ENCODE data around the gene MED10. TPM values are rescaled to one million over a fixed set of nuclear protein-coding genes. Genes with fewer than 3 reads are reported as not detected.

Gene MED10
- total and polyA plus RNA-seq, 4 donors: 29.0 to 54.1 (median 39.1) TPM

- Histone ChIP-seq H3K4me3 (ENCODE audit: low read length in 2 of 2) (no peak overlapping the region), H3K27me3 (ENCODE audit: control insufficient read depth in 1 of 2, insufficient read depth in 2 of 2, low read length in 1 of 2) (no peaks in the 10 kb centered on the region), H3K27ac (ENCODE audit: low read depth in 1 of 2, low read length in 2 of 2) (no peak overlapping the region), H3K9me3 (ENCODE audit: control insufficient read depth, low read length) (no peaks in the 10 kb centered on the region), H3K36me3 (ENCODE audit: control insufficient read depth in 1 of 2, insufficient read depth in 2 of 2, low read length in 1 of 2) (no peaks in the 10 kb centered on the region), H3K4me1 (ENCODE audit: control insufficient read depth in 1 of 2, insufficient read depth in 2 of 2, low read length in 2 of 2) (peaks cover 0 to 3% of the 10 kb centered on the region in 2 donors)
- intact Hi-C loops (cut with DNase I): no loop called here
- DNase-seq (no peak), ATAC-seq (ENCODE audit: low FRiP score) (no peak)
- 98% methylated on average over 10 of the region's 10 CpGs for WGBS, 2 donors
These were observed 39.3 kb upstream of the MED10 start for GRCh38 chr5:6417657-6418056.

DNA sequence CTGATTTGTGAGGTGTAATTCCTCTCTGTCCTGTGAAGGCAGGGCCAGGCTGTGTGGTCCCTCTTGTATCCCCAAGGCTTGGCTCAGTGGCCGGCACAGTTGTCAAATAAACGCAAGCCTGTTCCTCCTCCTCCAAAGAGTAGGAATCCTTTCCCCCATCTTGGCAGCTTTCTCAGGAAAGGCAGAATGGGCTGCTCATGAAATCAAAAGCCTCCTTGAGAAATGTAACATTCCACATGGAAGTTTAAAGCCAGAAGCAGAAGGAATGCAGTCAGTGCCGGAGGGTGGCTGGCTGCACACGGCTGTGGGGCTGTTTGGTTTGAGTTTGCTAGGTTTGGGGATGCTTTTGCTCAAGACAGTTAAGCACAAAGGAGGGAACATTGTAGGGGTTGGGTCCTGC is 34.5 kb upstream of the MED10 start:
- Histone ChIP-seq H3K4me3 (ENCODE audit: low read length in 2 of 2) (no peak overlapping the region), H3K9me3 (ENCODE audit: control insufficient read depth, low read length) (no peaks in the 10 kb centered on the region), H3K4me1 (ENCODE audit: control insufficient read depth in 1 of 2, insufficient read depth in 2 of 2, low read length in 2 of 2) (no peaks in the 10 kb centered on the region), H3K27me3 (ENCODE audit: control insufficient read depth in 1 of 2, insufficient read depth in 2 of 2, low read length in 1 of 2) (no peaks in the 10 kb centered on the region), H3K27ac (ENCODE audit: low read depth in 1 of 2, low read length in 2 of 2) (no peak overlapping the region), H3K36me3 (ENCODE audit: control insufficient read depth in 1 of 2, insufficient read depth in 2 of 2, low read length in 1 of 2) (no peaks in the 10 kb centered on the region)
- no peak for DNase-seq
- intact Hi-C loops (cut with DNase I): no loop called here
- ATAC-seq (ENCODE audit: low FRiP score): no peak
- WGBS, 2 donors: 10 to 14% methylated on average over 4 of the region's 4 CpGs

DNA sequence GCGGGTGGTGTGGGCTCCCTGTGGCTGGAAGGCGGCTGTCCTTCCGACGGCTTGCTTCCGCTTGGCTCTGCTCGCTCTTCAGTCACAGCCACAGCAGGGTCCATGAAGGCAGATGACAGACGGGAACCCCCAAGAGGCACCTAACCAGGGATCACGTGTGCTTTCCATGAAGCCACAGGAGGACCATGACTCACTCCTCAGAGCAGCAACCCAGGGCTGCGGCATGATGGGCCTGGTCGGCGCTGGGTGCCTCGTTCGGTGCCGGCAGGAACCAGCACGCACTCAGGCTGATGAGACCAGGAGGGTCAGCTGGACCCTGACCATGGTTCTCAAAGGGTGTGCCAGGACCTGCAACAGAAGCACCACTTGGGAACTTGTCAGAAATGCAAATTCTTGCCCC is 32.8 kb upstream of the MED10 start:
- Histone ChIP-seq H3K27me3 (ENCODE audit: control insufficient read depth in 1 of 2, insufficient read depth in 2 of 2, low read length in 1 of 2) (no peaks in the 10 kb centered on the region), H3K4me3 (ENCODE audit: low read length in 2 of 2) (no peak overlapping the region), H3K27ac (ENCODE audit: low read depth in 1 of 2, low read length in 2 of 2) (no peak overlapping the region), H3K36me3 (ENCODE audit: control insufficient read depth in 1 of 2, insufficient read depth in 2 of 2, low read length in 1 of 2) (no peaks in the 10 kb centered on the region), H3K4me1 (ENCODE audit: control insufficient read depth in 1 of 2, insufficient read depth in 2 of 2, low read length in 2 of 2) (no peaks in the 10 kb centered on the region), H3K9me3 (ENCODE audit: control insufficient read depth, low read length) (no peaks in the 10 kb centered on the region)
- WGBS, 2 donors: 25 to 45% methylated on average over 15 of the region's 15 CpGs
- DNase-seq (no peak), ATAC-seq (ENCODE audit: low FRiP score) (no peak)
- intact Hi-C loops (cut with DNase I): no loop called here

GRCh38 chr5:6410421-6410820 is 32.1 kb upstream of the MED10 start:
- H3K4me3 ChIP-seq (ENCODE audit: low read length in 2 of 2): no peak overlapping the region
- intact Hi-C loops (cut with DNase I): no loop called here

DNA sequence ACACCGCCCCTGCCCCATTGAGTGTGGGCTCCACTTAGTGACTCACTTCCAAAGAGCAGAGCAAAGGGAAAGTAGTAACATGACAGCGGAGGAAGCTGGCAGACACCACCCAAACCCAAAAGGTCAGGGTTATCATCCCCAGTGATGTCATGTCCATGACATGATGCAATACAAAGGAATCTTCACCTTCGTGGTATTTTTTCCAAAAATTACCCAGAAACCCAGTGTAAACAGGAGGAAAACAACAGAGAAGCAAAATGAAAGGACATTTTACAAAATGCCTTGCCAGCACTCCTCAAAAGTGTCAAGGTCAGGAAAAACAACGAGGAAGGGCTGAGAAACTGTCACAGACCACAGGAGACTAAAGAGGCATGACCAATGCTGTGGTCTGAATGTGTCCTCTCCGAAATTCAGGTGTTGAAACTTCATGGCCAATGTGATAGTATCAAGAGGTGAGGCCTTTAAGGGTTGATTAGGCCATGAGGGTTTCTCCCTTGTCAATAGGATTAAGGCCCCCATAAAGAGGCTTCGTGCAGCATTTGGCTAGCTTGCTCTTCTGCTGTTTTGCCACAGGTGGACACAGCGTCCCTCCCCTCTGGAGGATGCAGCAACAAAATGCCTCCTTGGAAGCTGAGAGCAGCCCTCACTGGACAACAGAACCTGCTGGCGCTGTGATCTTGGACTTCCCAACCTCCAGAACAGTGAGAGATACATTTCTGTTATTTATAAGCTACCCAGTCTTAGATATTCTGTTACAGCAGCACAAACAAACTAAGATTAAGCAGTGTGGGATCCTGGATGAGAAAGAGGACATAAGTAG is 30.5 kb upstream of the MED10 start:
- H3K27ac ChIP-seq (ENCODE audit: low read depth in 1 of 2, low read length in 2 of 2): no peak overlapping the region
- no peak for ATAC-seq (ENCODE audit: low FRiP score)
- H3K27me3 ChIP-seq (ENCODE audit: control insufficient read depth in 1 of 2, insufficient read depth in 2 of 2, low read length in 1 of 2): no peaks in the 10 kb centered on the region
- DNase-seq: no peak
- WGBS, 2 donors: 89 to 95% methylated on average over 8 of the region's 8 CpGs
- H3K4me3 ChIP-seq (ENCODE audit: low read length in 2 of 2): no peak overlapping the region
- no peaks in the 10 kb centered on the region for H3K4me1 ChIP-seq (ENCODE audit: control insufficient read depth in 1 of 2, insufficient read depth in 2 of 2, low read length in 2 of 2)
- no peaks in the 10 kb centered on the region for H3K9me3 ChIP-seq (ENCODE audit: control insufficient read depth, low read length)
- no peaks in the 10 kb centered on the region for H3K36me3 ChIP-seq (ENCODE audit: control insufficient read depth in 1 of 2, insufficient read depth in 2 of 2, low read length in 1 of 2)
- intact Hi-C loops (cut with DNase I): no loop called here

More at GRCh38 chr5:6410421-6410820, 32.1 kb upstream of the MED10 start:
- 42 to 60% methylated on average over 9 of the region's 9 CpGs for WGBS, 2 donors
- no peak overlapping the region for H3K27ac ChIP-seq (ENCODE audit: low read depth in 1 of 2, low read length in 2 of 2)
- ATAC-seq (ENCODE audit: low FRiP score) (no peak), DNase-seq (no peak)
- no peaks in the 10 kb centered on the region for H3K9me3 ChIP-seq (ENCODE audit: control insufficient read depth, low read length)
- no peaks in the 10 kb centered on the region for H3K27me3 ChIP-seq (ENCODE audit: control insufficient read depth in 1 of 2, insufficient read depth in 2 of 2, low read length in 1 of 2)
- no peaks in the 10 kb centered on the region for H3K36me3 ChIP-seq (ENCODE audit: control insufficient read depth in 1 of 2, insufficient read depth in 2 of 2, low read length in 1 of 2)
- no peaks in the 10 kb centered on the region for H3K4me1 ChIP-seq (ENCODE audit: control insufficient read depth in 1 of 2, insufficient read depth in 2 of 2, low read length in 2 of 2)

GRCh38 chr5:6408260-6408596 is 29.9 kb upstream of the MED10 start:
- Histone ChIP-seq H3K9me3 (ENCODE audit: control insufficient read depth, low read length) (no peaks in the 10 kb centered on the region), H3K36me3 (ENCODE audit: control insufficient read depth in 1 of 2, insufficient read depth in 2 of 2, low read length in 1 of 2) (no peaks in the 10 kb centered on the region), H3K27ac (ENCODE audit: low read depth in 1 of 2, low read length in 2 of 2) (no peak overlapping the region), H3K27me3 (ENCODE audit: control insufficient read depth in 1 of 2, insufficient read depth in 2 of 2, low read length in 1 of 2) (no peaks in the 10 kb centered on the region), H3K4me1 (ENCODE audit: control insufficient read depth in 1 of 2, insufficient read depth in 2 of 2, low read length in 2 of 2) (no peaks in the 10 kb centered on the region), H3K4me3 (ENCODE audit: low read length in 2 of 2) (no peak overlapping the region)
- ATAC-seq (ENCODE audit: low FRiP score) (no peak), DNase-seq (no peak)
- intact Hi-C loops (cut with DNase I): no loop called here
- 85 to 87% methylated on average over 5 of the region's 5 CpGs for WGBS, 2 donors

- intact Hi-C loops (cut with DNase I): no loop called here
- H3K9me3 ChIP-seq (ENCODE audit: control insufficient read depth, low read length): no peaks in the 10 kb centered on the region
- no peak overlapping the region for H3K27ac ChIP-seq (ENCODE audit: low read depth in 1 of 2, low read length in 2 of 2)
- H3K36me3 ChIP-seq (ENCODE audit: control insufficient read depth in 1 of 2, insufficient read depth in 2 of 2, low read length in 1 of 2): no peaks in the 10 kb centered on the region
- no peaks in the 10 kb centered on the region for H3K4me1 ChIP-seq (ENCODE audit: control insufficient read depth in 1 of 2, insufficient read depth in 2 of 2, low read length in 2 of 2)
- H3K27me3 ChIP-seq (ENCODE audit: control insufficient read depth in 1 of 2, insufficient read depth in 2 of 2, low read length in 1 of 2): no peaks in the 10 kb centered on the region
- no peak for DNase-seq
- no peak overlapping the region for H3K4me3 ChIP-seq (ENCODE audit: low read length in 2 of 2)
- 75 to 77% methylated on average over 6 of the region's 6 CpGs for WGBS, 2 donors
- ATAC-seq (ENCODE audit: low FRiP score): no peak
These were observed 29.4 kb upstream of the MED10 start for GRCh38 chr5:6407558-6408259.

- H3K27me3 ChIP-seq (ENCODE audit: control insufficient read depth in 1 of 2, insufficient read depth in 2 of 2, low read length in 1 of 2): no peaks in the 10 kb centered on the region
- ATAC-seq (ENCODE audit: low FRiP score) (no peak), DNase-seq (no peak)
- intact Hi-C loops (cut with DNase I): no loop called here
- no peaks in the 10 kb centered on the region for H3K4me1 ChIP-seq (ENCODE audit: control insufficient read depth in 1 of 2, insufficient read depth in 2 of 2, low read length in 2 of 2)
- no peak overlapping the region for H3K4me3 ChIP-seq (ENCODE audit: low read length in 2 of 2)
- no peak overlapping the region for H3K27ac ChIP-seq (ENCODE audit: low read depth in 1 of 2, low read length in 2 of 2)
- no peaks in the 10 kb centered on the region for H3K9me3 ChIP-seq (ENCODE audit: control insufficient read depth, low read length)
- H3K36me3 ChIP-seq (ENCODE audit: control insufficient read depth in 1 of 2, insufficient read depth in 2 of 2, low read length in 1 of 2): no peaks in the 10 kb centered on the region
- WGBS, 2 donors: 93% methylated on average over 4 of the region's 4 CpGs
These were observed 27.2 kb upstream of the MED10 start for GRCh38 chr5:6405591-6405990.

DNA sequence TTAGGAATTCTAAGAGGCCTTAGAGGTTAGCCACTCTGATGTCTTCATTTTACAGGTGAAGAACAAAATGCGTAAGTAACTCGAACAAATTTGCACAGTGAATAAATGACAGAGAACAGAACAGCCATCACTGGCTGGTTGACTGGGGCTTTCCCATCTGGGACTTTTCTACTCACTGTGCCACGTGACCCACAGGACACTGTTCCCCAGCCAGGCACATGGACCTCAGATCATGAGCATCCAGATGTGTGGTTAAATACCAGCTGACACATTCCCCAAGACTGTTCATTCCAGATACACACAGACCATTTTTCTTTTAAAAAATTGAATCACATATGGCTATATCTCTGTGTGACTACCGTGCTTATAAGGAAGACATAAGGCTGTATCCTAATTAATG is 25.8 kb upstream of the MED10 start:
- Histone ChIP-seq H3K27me3 (ENCODE audit: control insufficient read depth in 1 of 2, insufficient read depth in 2 of 2, low read length in 1 of 2) (no peaks in the 10 kb centered on the region), H3K9me3 (ENCODE audit: control insufficient read depth, low read length) (no peaks in the 10 kb centered on the region), H3K27ac (ENCODE audit: low read depth in 1 of 2, low read length in 2 of 2) (no peak overlapping the region), H3K4me3 (ENCODE audit: low read length in 2 of 2) (no peak overlapping the region), H3K36me3 (ENCODE audit: control insufficient read depth in 1 of 2, insufficient read depth in 2 of 2, low read length in 1 of 2) (no peaks in the 10 kb centered on the region), H3K4me1 (ENCODE audit: control insufficient read depth in 1 of 2, insufficient read depth in 2 of 2, low read length in 2 of 2) (no peaks in the 10 kb centered on the region)
- ATAC-seq (ENCODE audit: low FRiP score) (no peak), DNase-seq (no peak)
- 86 to 90% methylated on average over 4 of the region's 4 CpGs for WGBS, 2 donors
- intact Hi-C loops (cut with DNase I): no loop called here
